Effector memory CD4-positive, alpha-beta T cell (primary cell): ENCODE results near the gene CEBPE.

Source experiments
- DNase-seq, 3 donors: peaks; one replicate each; pipeline ENCODE4 v3.0.0-alpha.2; 2020
- H3K27ac ChIP-seq: 2 replicates; pipeline ENCODE4 v1.7.0; 2013; ENCODE audit warnings: mild to moderate bottlenecking, low read length, moderate library complexity; ENCODE audit not compliant: insufficient read depth, poor library complexity, severe bottlenecking
- H3K27me3 ChIP-seq: replicated peaks from 2 replicates; pipeline ENCODE4 v1.7.0; 2013; ENCODE audit warnings: mild to moderate bottlenecking, low read length; ENCODE audit not compliant: insufficient read depth, control insufficient read depth, poor library complexity, severe bottlenecking
- H3K36me3 ChIP-seq: 2 replicates; pipeline ENCODE4 v1.7.0; 2013; ENCODE audit warnings: mild to moderate bottlenecking, low read length, moderate library complexity; ENCODE audit not compliant: control insufficient read depth, insufficient read depth
- H3K4me1 ChIP-seq: 2 replicates; pipeline ENCODE4 v1.7.0; 2013; ENCODE audit warnings: low read length, mild to moderate bottlenecking; ENCODE audit not compliant: control insufficient read depth, insufficient read depth, poor library complexity, severe bottlenecking
- H3K4me3 ChIP-seq: 2 replicates; pipeline ENCODE4 v1.7.0; 2013; ENCODE audit warnings: low read length, low read depth, mild to moderate bottlenecking; ENCODE audit not compliant: insufficient read depth, poor library complexity, severe bottlenecking
- H3K9me3 ChIP-seq: 2 replicates; pipeline ENCODE4 v1.7.0; 2013; ENCODE audit warnings: mild to moderate bottlenecking, low read length, moderate library complexity; ENCODE audit not compliant: control insufficient read depth

The CEBPE gene

DNA sequence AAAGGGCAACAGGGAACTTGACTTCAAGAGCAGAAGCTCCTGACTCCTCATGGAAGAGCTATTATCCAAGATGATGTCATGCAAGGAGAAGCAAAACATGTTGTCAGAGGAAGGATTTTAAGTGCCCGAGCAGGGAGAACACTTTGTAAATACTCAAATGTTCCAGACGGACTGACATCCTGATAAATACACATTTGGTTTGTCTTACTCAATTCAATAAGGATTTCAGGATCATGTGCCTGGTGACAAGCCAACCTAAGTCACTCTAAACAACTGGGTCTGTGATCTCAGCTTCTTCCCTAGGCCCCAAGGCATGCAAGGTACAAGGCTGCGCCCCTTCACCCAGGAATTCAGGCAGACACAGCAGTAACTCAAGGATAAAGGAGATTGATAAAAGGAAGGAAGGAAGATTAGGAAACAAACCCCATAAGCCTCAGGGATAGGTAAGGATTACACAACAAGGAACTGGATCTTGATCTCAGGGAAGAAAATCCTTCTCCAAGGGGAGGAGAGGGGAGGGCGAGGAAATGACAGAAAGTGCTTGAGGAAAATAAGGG is 26.8 kb upstream of the CEBPE start:
- H3K4me1 ChIP-seq = no peaks in the 10 kb centered on the region
- no peak overlapping the region for H3K27ac ChIP-seq
- DNase-seq = no peak

DNA sequence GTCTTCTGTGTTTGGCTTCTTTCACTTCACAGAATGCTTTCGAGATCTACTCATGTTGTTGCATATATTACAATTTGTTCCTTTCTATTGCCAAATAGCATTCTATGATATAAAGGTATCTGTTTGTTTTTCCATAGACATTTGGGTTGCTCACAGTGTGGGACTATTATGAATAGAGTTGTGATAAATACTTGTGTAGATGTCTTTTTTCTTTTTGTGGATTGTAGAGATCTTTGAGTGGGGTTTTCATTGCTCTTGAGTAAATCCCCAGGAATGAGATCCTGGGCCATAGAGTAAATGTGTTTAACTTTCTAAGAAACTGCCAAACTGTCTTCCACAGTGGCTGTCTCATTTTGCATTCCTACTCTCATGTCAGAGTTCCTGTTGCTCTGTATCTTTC is 24.9 kb upstream of the CEBPE start:
- H3K4me3 ChIP-seq = no peak overlapping the region
- H3K9me3 ChIP-seq = no peaks in the 10 kb centered on the region
- DNase-seq = no peak
- H3K27ac ChIP-seq = no peak overlapping the region
- no peaks in the 10 kb centered on the region for H3K4me1 ChIP-seq
- H3K36me3 ChIP-seq = no peaks in the 10 kb centered on the region
- no peaks in the 10 kb centered on the region for H3K27me3 ChIP-seq

More for the DNA sequence above, 26.8 kb upstream of the CEBPE start:
- Histone ChIP-seq H3K36me3 (no peaks in the 10 kb centered on the region), H3K4me3 (no peak overlapping the region), H3K27me3 (no peaks in the 10 kb centered on the region), H3K9me3 (no peaks in the 10 kb centered on the region)

- Histone ChIP-seq H3K36me3 (no peaks in the 10 kb centered on the region), H3K27ac (no peak overlapping the region), H3K4me1 (no peaks in the 10 kb centered on the region), H3K4me3 (no peak overlapping the region), H3K27me3 (no peaks in the 10 kb centered on the region), H3K9me3 (no peaks in the 10 kb centered on the region)
- no peak for DNase-seq
Observed at GRCh38 chr14:23142826-23143225, 23.8 kb upstream of the CEBPE start.

DNA sequence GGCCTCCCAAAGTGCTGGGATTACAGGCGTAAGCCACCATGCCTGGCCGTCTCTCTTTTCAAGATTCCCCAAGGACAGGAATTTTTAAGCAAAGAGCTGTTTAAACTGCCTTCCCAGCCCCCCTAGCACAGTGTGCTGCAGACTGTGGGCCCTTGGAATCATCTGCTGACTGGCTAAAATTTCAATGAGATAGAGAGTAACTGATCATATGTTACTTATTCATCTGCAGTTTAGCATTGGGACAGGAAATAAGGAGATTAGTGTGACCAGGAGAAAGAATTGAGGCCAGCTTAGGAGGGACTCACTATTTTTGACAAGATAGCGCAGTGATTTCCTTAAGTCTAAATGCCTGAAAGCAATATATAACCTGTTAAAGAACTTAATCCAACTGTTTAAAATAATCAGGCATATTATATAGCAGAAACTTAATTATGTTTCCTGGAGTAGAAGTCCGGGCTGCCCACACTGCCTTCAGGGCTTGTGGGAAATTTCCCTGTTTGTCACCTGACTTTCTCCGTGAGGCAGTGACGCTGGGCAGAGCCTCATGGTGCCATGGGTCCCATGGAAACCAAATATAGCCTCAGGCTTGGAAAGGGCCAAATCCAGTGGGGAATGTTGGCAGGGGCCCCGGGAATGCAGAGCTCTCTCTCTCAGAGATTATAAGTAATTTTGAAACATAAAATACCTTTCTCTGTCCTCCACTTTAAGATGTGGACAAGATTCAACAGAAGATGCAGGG is 22.8 kb upstream of the CEBPE start:
- no peak overlapping the region for H3K27ac ChIP-seq
- H3K9me3 ChIP-seq = no peaks in the 10 kb centered on the region
- no peaks in the 10 kb centered on the region for H3K4me1 ChIP-seq
- no peak overlapping the region for H3K4me3 ChIP-seq
- no peaks in the 10 kb centered on the region for H3K36me3 ChIP-seq
- no peak for DNase-seq
- H3K27me3 ChIP-seq = no peaks in the 10 kb centered on the region

GRCh38 chr14:23140371-23140770 is 21.3 kb upstream of the CEBPE start:
- H3K9me3 ChIP-seq = no peaks in the 10 kb centered on the region
- H3K36me3 ChIP-seq = no peaks in the 10 kb centered on the region
- DNase-seq = no peak
- H3K27ac ChIP-seq = no peak overlapping the region
- no peak overlapping the region for H3K4me3 ChIP-seq
- H3K27me3 ChIP-seq = no peaks in the 10 kb centered on the region
- no peaks in the 10 kb centered on the region for H3K4me1 ChIP-seq

- H3K27ac ChIP-seq = no peak overlapping the region
- no peak for DNase-seq
Observed at GRCh38 chr14:23139874-23140273, 20.8 kb upstream of the CEBPE start.

DNA sequence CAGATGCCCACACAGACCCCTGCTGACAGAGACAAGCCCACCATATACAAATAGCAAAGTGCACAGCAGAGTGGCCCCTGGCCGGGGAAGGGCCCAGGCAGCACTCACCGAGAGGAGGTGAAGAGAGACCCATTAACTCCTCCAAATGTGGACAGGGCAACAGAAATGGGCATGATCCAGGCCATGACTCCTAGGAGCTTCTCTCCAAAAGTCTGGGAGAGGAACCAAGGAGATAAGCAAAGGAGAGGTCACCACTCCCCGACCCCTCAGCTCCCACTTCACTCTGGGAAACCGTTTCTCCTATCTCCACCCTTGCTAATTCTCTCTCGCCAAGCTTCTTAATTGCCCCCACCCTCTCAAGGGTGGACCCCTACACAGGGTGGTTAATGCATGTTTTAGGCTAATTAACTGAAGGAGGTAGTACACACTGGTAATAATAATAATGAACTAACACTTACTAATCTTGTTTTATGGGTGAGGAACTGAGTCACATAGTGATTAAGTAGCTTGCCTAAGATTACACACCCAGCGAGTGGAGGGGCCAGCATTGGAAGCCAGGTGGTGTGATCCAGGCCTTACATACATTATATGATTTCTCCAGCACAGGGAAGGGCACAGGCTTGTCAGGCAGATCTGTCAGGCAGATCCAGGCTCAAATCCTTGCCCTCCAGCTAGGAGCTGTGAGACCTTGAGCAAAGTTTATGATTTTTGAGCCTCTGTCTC is 18.9 kb upstream of the CEBPE start:
- Histone ChIP-seq H3K4me3 (no peak overlapping the region), H3K9me3 (no peaks in the 10 kb centered on the region), H3K36me3 (no peaks in the 10 kb centered on the region), H3K27ac (no peak overlapping the region), H3K27me3 (no peaks in the 10 kb centered on the region), H3K4me1 (no peaks in the 10 kb centered on the region)
- DNase-seq = no peak

More at GRCh38 chr14:23139874-23140273, 20.8 kb upstream of the CEBPE start:
- H3K4me1 ChIP-seq = no peaks in the 10 kb centered on the region
- H3K4me3 ChIP-seq = no peak overlapping the region
- H3K36me3 ChIP-seq = no peaks in the 10 kb centered on the region
- H3K9me3 ChIP-seq = no peaks in the 10 kb centered on the region
- no peaks in the 10 kb centered on the region for H3K27me3 ChIP-seq

DNA sequence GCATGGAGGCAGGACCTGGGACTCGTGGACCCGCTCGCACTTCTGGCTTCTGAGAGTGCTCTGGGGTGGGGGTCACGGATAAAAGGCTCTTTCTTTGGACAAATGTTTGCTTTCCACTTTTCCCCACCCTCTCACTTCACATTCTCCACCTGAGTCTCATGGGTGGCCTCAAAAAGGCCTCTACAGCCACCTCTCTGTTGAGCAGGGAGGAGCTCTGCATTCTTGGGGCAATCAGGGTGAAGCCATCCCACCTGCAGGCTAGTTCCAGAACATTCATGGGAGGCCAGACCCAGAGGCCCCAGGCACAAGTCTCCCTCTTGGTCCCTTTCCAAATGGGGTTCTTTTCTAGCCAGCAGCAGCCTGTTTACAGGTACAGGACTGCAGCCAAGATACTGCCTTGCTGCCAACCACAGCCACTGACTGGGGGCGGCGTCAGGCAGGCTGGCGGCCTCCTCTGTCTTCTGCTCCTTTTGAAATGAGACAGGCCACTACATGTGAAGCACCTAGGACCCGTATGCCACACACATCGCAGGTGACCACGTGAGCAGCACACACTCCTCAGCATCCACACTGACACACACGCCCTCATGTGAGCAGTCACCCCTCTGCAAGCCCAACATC is 18.2 kb upstream of the CEBPE start:
- no peaks in the 10 kb centered on the region for H3K9me3 ChIP-seq
- no peak for DNase-seq
- no peak overlapping the region for H3K4me3 ChIP-seq
- H3K36me3 ChIP-seq = no peaks in the 10 kb centered on the region
- no peak overlapping the region for H3K27ac ChIP-seq
- no peaks in the 10 kb centered on the region for H3K4me1 ChIP-seq
- H3K27me3 ChIP-seq = no peaks in the 10 kb centered on the region

- H3K27me3 ChIP-seq = no peaks in the 10 kb centered on the region
- no peak overlapping the region for H3K4me3 ChIP-seq
- no peak for DNase-seq
- no peaks in the 10 kb centered on the region for H3K36me3 ChIP-seq
- no peaks in the 10 kb centered on the region for H3K4me1 ChIP-seq
- H3K27ac ChIP-seq = no peak overlapping the region
- no peaks in the 10 kb centered on the region for H3K9me3 ChIP-seq
Observed at GRCh38 chr14:23136566-23137133, 17.6 kb upstream of the CEBPE start.
